ENCODE measurements around the gene SDSL.

The SDSL gene

GRCh38 chr12:113452458-113452857, 30.3 kb downstream of the SDSL start:
- no peak for DNase-seq

GRCh38 chr12:113453330-113453729, 31.1 kb downstream of the SDSL start:
- DNase-seq, result no peak

GRCh38 chr12:113456199-113456598, 34.0 kb downstream of the SDSL start:
- no peak for DNase-seq

GRCh38 chr12:113456761-113457160, 34.6 kb downstream of the SDSL start:
- no peak for DNase-seq

GRCh38 chr12:113457185-113457584, 35.0 kb downstream of the SDSL start:
- no peak for DNase-seq

- DNase-seq, result no peak
Observed at GRCh38 chr12:113457710-113458109, 35.5 kb downstream of the SDSL start.

GRCh38 chr12:113459981-113460380, 37.8 kb downstream of the SDSL start:
- no peak for DNase-seq

GRCh38 chr12:113461666-113462065, 39.5 kb downstream of the SDSL start:
- no peak for DNase-seq

- DNase-seq, result peak; percentile 56
Observed at GRCh38 chr12:113462117-113462774, 40.1 kb downstream of the SDSL start.

GRCh38 chr12:113462998-113463745, 41.0 kb downstream of the SDSL start:
- no peak for DNase-seq

GRCh38 chr12:113463746-113464451, 41.7 kb downstream of the SDSL start:
- no peak for DNase-seq

GRCh38 chr12:113464452-113464775, 42.2 kb downstream of the SDSL start:
- DNase-seq, result no peak

GRCh38 chr12:113464852-113465719, 42.9 kb downstream of the SDSL start:
- DNase-seq, result no peak

GRCh38 chr12:113465808-113466453, 43.8 kb downstream of the SDSL start:
- DNase-seq, result no peak

GRCh38 chr12:113466454-113467141, 44.4 kb downstream of the SDSL start:
- no peak for DNase-seq

- DNase-seq, result no peak
Observed at GRCh38 chr12:113467142-113467501, 44.9 kb downstream of the SDSL start.

GRCh38 chr12:113467502-113468364, 45.6 kb downstream of the SDSL start:
- DNase-seq, result no peak

GRCh38 chr12:113468365-113469223, 46.4 kb downstream of the SDSL start:
- DNase-seq, result no peak

GRCh38 chr12:113469224-113469948, 47.2 kb downstream of the SDSL start:
- DNase-seq, result no peak
